ENCODE data around the gene POFUT1.

Gene POFUT1

DNA sequence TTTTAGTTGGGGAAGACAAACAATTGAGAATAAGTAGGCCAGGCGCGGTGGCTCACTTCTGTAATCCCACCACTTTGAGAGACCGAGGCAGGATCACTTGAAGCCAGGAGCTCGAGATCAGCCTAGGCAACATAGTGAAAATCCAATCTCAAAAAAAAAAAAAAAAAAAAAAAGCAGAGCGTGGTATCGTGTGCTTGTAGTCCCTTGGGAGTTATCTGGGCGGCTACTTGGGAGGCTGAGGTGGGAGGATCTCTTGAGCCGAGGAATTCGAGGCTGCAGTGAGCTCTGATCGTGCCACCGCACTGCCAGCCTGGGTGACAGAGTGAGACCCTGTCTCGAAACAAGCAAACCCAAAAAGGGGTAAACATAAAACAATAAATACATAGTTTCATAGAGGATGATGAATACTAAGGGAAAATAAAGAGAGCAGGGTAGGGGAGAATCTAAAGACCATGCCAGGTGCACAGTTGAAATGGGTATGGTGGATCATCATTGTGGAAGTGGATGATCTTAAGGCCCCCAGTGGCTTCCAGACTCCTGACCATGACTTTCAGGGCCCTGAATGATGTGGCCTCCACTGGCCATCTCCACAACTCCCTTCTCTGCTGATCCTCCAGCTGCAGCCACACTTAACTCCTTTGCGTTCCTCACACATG, 947 bp downstream of the POFUT1 start:
- no peak for DNase-seq

DNA sequence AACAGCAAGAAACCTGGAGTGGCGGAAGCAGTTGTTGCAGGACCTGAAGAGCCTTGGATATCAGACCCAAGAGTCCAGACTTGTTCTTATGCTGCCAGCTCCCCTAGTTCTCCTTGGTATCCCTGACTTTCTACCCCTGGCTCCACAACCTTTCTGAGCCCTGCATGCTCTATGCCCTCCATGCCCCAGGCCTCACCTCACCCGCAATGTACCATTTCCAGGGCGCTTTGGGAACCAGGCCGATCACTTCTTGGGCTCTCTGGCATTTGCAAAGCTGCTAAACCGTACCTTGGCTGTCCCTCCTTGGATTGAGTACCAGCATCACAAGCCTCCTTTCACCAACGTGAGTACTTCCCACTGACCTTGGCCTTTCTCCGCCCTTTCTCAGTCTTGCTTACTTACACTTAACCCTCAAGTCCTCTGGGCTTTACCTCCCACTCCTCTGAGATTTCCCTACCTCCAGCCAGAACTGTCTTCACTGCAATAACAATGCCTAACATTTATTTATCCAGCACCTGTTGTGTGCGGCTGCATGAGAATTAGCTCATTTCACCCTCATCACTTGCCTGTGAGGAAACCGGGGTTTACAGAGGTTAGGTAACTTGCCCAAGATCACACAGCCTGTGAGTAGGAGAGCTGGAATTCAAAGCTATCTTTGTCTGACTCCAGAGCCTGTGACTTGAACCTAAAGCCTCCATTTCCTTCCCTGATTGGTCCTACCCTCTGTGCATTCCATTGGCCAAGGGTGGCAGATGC, 2.3 kb downstream of the POFUT1 start:
- no peak for DNase-seq

DNA sequence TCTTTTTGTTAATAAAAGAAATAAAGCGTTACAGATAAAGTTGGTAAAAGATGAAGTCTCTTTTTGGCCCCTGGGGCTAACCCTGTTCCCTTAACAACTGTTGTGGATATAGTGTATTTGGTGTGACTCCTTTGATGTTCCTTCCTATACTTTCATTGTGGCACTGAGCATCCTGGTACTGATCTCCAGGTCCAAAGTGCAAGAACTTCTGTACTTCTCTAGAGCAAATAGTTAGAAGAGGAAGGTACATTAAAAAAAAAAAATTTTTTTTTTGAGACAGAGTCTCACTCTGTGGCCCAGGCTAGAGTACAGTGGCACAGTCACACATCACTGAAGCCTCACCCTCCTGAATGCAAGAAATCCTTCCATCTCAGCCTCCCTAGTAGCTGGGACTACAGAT, 6.2 kb downstream of the POFUT1 start:
- DNase-seq = no peak

- no peak for DNase-seq
These were observed 7.5 kb downstream of the POFUT1 start for GRCh38 chr20:32215147-32215546.

GRCh38 chr20:32215729-32216128, 8.0 kb downstream of the POFUT1 start:
- no peak for DNase-seq

- no peak for DNase-seq
These were observed 8.8 kb downstream of the POFUT1 start for GRCh38 chr20:32216179-32217142.

DNA sequence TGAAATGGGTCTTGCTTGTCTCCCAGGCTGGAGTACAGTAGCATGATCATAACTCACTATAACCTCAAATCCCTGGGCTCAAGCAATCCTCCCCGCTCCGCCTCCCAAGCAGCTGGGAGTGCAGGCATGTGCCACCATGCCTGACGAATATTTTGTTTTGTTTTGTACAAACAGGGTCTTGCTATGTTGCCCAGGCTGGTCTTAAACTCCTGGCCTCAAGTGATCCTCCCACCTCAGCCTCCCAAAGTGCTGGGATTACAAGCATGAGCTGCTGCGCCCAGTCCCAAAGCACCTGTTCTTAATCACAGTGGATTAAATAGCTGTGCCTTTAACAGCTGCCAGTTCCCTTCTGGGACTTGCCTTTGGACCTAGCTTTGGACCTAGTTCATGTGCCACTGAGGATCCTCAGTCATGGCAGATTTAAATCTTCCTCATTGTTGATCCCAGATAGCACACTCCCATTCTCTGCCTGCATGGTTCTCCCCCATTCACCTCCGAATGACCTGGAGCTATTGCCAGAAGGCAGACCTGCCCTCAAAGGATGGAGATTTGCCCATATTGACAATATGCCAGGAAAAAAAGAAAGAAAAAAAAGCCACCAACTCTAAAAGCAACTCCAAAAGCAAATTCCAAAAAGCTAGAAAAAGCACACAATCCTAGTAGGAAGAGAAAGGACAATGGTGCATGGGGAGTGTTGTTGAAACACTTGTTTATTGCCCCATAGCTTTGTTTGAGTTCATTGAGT, 10.6 kb downstream of the POFUT1 start:
- DNase-seq = no peak

DNA sequence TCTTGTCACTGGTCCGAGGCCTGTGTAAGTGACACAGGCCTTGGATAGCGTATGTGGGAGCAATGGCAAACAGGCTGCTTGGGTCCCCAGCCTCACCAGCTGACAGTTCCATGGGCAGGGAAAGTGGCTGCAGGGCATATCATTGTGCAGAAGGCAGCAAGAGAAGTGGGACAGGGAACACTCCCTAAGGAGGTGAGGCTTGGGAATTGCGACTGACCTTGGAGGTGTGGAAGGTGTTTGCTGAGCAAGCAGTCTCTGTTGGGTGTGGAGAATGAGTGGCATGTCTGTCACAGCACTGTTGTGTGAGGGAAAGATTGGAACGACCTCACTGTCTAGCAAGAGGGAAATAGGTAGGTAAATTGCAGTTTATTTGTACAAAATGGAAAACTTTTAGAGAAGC, 16.8 kb downstream of the POFUT1 start:
- no peak for DNase-seq

DNA sequence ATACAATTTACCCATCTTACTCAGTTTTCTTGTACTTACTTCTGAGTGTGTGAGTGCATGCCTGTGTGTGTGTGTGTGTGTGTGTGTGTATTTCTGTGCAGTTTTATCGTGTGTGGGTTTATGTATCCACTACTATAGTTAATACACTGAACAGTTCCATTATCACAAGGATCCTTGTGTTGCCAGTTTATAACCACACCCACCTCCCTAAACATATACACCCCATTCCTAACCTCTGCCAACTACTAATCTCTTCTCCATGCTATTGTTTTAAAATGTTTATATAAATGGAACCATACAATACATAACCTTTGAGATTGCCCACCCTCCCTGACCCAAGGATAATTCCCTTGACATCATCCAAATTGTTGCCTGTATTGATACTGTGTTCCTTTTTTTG, 18.7 kb downstream of the POFUT1 start:
- no peak for DNase-seq

- no peak for DNase-seq
These were observed 19.6 kb downstream of the POFUT1 start for GRCh38 chr20:32227306-32227705.

DNA sequence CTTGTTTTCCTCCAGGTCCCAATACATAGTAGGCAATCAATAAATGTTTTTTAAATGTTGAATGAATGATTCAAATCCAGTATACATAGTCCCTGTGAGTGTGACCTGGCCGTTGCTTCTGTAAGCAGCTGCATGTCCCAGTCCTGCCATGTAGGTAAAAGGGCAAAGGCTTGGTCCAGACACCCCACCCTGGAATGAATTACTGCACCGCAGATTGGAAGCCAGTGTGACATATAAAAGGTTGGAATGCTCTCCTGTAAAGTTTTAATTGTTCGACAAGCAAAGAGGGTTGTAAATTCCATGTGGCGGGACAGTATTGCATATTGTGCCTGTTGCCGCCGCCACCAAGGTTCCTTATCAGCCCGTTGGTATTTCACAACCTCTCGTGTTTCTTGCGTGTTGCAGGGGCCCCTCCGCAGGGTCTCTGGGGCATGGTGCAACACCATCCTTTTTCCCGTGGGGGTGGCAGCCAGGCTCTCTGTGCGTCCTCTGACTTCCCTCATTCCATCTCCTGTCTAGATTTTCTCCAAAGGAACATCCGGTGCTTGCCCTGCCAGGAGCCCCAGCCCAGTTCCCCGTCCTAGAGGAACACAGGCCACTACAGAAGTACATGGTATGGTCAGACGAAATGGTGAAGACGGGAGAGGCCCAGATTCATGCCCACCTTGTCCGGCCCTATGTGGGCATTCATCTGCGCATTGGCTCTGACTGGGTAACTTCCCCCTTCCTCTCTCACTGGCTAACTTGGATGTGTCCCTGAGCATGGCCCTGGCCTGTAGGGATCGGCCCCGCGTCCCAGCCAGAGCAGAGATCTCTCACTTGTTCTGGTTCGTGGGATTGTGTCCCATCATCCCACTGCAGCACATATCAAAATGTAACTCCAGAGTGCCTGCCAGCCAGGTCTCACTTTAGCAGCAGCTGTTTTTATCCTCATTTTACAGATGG, 20.3 kb downstream of the POFUT1 start:
- DNase-seq = no peak

DNA sequence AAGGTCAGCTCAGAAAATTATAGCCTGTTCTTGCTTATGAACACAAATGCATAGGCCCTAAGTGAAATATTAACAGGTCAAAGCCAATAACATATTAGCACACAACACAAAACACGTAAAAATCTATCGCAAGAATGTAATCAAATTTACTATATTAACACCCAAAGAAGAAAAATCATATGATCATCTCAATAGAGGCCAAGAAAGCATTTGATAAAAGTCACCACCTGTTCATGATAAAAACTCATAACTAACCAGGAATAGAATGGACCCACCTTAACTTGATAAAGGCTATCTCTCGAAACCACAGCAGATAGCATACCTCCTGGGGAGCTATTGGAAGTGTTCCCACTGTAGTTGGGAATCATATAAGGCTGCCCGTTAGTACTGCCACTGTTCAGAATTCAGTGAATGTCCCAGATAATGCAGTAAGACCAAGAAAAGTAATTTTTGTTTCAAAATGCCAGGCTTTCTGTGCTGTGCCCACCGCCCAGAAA, 21.6 kb downstream of the POFUT1 start:
- no peak for DNase-seq

GRCh38 chr20:32230707-32231106, 23.0 kb downstream of the POFUT1 start:
- no peak for DNase-seq

DNA sequence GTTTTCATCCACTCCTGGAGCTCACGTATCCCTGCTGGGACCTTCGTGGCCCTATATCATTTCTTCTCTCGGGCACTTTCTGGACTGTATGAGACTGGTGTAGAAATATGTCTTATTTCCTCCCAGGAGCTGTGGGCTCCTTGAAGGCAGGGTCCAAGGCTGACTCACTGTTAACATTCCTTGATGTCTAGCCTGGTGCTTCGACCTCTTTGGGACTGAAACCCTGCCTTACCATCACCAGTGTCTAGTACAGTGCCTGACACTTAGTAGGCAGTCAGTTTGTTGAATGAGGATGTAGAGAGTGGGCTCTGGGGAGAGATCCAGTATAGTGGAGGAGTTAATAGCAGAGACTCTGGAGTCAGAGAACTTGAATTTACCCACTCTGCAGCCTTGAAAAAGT, 23.6 kb downstream of the POFUT1 start:
- DNase-seq = no peak

DNA sequence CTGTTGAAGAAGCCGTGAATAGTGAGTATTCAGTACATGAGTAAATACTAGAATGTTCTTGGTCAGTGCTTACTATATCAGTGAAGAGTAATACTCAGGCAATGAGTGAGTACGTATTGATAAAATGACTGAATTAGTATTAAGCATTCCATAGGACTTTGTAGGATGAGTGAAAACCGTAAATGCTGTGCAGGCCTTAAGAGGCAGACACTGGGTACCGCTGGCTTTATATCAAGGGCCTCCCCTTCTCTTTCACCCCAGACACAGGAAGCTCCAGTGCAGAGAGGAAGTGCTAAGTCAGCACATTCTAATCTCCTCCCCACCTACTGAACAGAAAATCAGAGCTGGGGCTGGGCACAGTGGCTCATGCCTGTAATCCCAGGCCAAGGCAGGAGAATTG, 24.2 kb downstream of the POFUT1 start:
- DNase-seq = no peak

GRCh38 chr20:32232326-32232886, 24.7 kb downstream of the POFUT1 start:
- DNase-seq = no peak

GRCh38 chr20:32233286-32233685, 25.6 kb downstream of the POFUT1 start:
- DNase-seq = no peak

DNA sequence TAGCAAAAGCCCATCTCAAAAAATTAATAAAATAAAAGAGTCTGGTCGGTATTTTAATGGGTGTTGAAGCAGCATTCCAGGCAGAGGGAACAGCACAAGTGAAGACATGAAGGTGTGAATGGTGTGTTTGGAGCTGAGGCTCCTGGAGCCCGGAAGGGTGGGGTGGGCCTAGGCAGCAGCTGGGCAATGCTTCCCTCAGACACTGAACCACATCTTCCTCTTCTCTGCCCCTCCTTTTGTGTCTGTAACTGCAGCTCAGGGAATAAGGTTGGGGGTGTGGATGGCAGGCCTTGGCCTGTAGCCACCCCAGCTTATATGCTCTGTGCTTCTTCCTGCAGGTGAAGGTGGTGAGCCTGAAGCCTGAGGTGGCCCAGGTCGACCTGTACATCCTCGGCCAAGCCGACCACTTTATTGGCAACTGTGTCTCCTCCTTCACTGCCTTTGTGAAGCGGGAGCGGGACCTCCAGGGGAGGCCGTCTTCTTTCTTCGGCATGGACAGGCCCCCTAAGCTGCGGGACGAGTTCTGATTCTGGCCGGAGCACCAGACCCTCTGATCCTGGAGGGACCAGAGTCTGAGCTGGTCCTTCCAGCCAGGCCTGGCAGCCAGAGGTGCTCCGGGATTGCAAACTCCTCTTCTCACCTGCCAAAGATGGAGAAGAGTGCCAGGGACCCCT, 26.6 kb downstream of the POFUT1 start:
- DNase-seq = no peak

DNA sequence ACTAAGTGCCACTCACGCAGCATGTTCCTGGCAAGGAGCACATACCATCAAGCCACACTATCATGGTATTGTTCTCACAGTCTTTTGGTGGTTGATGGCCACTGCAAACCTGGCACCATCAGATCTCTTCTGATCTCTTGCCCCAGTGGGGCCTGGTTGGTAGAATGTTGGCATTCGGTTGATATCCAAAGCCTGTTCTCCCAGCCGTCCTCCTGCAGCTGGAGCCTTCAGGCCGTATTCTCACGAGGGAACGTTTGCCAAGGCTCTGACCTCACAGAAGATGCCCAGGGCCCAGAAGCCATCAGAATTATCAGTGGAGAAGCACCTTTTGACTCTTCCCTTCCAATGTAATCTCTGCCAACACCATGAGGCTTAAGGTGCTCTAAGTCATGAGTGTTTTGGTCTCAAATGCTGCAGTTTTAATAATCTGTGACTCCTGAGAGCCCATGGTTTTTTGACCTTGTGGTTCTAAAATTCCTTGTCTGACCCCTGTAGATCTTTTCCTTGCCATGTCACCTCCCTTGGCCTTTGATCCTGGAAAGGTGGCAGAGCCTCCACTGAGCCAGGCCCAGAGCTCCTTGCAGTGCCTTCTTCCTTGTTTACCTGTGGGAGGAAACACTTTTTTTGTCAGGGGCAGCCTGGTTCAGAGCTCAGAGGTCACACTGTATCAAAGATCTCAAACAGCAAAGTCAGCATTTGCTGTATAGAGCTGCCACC, 27.8 kb downstream of the POFUT1 start:
- DNase-seq = no peak

- no peak for DNase-seq
These were observed 28.4 kb downstream of the POFUT1 start for GRCh38 chr20:32236048-32236533.
